HG03060 (cell line): ENCODE data around the gene HRH3.

ENCODE experiments used
- ATAC-seq: cut with Tn5 transposase; IDR thresholded peaks from one replicate; pipeline ENCODE4 v1.9.1; 2021; ENCODE audit warnings: low read depth, moderate number of reproducible peaks; ENCODE audit not compliant: unreplicated experiment

HRH3 gene

DNA sequence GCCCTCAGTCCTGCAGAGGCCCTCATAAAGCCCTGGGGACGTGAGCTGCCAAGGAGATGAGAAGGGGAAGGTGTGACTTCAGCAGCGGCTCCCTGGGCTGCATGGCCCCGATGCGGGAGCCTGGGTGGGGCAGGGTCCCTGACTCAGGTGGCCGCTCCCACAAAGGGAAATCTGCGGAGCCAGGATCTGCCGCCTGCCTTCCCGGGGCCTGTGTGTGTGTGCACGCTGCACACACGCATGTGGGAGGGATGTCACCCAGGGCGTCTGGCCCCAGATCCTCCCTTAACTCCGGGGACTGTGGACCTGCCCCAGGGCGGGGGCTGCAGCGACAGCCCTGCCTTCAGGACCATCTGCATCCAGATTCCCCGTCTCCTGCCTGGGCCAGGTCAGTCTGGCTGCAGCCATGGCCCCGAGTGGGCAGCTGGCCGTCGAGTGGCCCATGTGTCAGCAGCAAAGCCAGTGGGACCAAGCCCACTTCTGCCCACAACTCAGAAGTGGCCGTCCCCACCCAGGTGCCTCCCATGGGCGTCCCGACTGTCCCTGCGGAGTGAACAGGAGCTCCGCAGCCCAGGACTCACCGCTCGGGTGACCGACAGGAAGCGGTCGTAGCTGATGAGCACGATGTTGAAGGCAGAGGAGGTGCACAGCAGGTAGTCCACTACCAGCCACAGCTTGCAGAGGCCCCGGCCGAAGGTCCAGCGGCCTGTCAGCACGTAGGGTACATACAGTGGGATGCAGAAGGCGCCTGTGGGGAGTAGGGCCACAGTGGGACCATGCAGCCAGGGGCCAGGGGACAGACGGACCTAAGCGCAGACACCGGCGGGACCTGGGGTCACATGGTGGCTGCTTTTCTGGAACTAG lies 1.9 kb downstream of the HRH3 start:
- no peak for ATAC-seq

DNA sequence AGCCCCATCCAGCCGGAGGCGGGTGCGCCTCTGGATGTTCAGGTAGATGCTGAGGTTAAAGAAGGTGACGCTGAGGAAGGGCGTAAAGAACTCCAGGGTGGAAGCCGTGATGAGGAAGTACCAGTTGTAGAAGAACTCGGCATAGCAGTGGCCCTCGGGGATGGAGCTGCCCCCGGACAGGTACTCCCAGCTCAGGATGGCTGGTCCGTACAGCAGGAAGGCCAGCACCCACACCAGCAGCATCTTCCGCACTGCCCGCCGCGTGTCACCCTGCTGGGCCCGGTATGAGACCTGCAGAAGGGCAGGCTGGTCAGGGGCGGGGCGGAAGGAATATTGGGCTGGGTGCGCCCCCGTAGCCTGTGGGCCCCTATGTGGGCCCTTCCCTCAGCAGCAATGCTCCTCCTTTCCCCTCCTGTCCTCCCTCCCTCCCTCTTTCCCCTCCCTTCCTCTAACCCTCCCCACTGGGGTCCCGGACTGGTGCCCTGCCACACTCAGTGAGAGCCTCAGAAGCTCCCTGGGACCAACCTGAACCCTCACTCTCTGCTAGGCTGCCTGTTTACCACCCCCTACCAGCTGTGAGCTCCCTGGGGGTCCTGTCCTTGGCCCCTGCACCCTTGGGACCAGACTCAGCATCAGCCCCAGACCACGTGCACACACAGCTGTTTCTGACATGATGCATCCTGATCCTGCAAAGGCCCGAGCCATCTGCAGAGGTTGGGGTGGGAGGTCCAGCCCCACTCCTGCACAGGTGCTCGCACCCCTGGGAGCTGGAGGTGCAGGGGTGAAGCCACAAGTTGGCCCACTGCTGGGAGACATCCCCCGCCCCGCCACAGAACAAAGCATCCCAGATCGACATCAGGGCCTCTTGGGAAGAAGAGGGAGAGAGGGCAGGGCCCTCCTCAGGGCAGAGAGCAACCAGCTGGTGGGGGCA lies 3.2 kb downstream of the HRH3 start:
- no peak for ATAC-seq

DNA sequence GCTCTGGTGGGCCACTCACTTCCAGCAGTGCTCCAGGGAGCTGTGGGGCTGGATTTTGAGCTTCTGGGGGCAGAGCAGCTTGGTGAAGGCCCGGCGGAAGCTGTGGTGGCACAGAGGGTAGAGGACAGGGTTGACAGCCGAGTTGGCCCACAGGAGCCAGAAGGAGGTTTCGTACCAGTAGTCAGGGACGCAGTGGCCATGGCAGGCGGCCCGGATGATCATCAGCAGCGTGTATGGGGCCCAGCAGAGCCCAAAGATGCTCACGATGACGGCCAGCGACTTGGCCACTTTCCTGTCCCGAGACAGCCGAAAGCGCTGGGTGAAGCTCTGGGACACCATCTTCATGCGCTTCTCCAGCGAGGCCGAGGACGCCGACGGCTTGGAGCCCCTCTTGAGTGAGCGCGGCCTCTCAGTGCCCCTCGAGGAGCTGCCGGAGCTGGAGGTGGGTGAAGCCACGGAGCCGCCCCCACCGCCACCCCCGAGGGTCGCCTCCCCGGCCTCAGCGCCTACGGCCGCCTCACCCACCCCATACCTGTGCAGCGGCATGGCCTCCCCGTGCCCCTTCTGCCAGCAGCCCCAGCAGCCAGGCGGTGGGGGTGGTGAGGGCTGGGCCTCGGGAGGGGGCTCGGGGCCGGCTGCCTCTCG lies 4.0 kb downstream of the HRH3 start:
- no peak for ATAC-seq

DNA sequence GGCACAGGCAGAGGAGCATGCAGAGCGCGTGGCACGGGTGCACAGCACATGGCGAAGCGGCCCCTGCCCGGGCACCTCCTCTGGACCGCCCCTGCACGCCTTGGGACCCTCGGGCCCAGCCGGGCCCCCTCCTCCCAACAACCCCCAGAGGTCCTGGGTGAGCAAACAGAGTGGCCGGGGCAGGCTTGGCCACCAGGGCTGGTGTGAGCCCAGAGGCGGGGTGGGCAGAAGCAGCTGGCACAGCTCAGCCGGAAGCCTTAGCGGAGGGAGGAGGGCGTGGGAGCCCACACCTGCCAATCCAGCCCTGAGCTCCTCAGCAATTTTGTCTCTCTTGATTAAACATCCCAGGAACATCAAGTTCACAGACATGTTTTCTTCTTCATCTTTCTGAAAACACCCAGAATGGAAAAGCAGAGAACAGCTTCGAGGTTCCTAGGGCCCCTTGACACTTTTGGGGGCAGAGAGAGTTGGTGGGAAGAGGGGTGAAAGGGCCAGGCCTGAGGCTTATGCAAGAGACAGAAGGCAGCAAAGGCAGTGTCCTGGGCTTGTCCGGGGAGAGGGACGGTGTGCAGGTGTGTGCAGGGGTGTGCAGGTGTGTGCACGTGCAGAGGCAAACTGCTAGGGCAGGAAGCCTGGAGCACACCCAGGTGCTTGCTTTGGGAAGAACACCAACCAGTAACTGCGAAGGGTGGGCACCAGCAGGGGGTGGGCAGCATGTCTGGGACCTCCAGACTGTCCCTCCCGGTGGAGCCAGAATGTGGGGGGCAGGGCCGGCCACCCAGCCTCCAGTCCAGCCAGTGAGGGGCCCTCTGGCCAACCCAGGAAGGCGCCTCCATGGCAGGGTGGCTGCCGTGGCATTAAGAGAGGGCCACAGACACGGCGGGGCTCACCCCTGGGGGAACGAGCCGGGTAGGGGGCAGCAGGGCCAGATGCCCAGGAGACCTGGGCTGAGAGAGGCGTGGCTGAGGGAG lies 4.8 kb downstream of the HRH3 start:
- ATAC-seq: no peak

DNA sequence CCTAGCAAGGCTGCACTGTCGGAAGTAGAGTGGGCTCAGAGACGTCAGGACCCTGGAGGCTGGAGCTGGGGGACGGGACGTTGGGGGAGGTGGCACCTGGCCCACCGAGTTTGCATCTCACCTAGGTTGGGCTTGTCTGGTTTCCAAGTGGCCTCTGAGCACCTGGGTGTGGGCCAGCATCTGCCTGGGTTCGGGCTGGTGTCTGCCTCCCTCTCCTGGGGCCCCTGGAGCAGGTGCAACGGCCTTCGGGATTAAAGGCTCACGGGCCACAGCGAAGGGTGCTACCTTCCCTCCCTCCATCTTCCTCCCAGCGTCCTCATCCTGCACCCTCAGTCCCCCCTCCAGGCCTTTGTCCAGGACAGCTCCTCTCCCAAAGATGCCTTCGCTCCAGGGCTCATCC lies 6.0 kb downstream of the HRH3 start:
- ATAC-seq: no peak

DNA sequence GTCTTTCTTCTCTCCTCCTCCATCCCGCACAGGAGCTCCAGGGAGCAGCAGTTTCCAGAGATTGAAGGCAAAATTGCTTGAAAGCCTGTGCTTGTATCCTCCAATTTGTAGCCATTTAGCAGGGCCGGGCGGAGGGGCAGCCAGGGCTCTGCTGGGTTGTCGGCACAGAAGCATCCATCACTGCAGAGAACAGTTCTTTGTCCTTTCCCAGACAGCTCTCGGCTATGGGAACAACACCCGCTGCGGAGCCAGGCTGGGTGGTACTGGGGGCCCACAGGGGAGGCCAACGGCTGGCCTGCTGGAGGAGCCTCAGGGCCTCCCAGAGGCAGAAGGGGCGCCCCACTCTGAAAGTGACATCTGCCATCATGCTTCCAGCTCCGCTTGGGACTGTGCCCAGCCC lies 7.8 kb downstream of the HRH3 start:
- no peak for ATAC-seq

DNA sequence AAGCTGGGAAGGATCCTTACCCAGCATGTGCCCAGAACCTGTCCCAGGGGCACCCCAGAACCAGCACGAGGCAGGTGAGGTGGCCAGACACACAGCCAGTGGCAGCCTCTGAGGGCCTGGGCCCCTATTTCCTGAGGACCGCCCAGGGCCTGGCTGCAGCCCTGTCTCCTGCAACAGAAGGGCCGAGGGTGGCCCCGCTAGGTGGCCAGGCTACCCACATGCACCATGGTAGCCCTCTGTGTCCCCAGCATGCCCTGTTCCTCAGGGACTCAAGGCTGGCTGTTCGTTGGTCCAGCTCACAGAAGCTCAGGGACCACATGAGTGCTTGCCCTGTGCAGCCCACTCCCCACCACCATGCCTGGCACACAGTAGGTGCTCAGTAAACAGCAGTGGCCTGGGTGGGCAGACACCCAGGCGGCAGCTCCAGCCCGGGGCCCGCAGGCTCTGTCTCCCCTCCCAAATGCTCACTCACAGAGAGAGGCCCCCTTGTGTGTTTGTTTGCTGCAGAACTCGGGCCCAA lies 8.2 kb downstream of the HRH3 start:
- ATAC-seq: no peak

DNA sequence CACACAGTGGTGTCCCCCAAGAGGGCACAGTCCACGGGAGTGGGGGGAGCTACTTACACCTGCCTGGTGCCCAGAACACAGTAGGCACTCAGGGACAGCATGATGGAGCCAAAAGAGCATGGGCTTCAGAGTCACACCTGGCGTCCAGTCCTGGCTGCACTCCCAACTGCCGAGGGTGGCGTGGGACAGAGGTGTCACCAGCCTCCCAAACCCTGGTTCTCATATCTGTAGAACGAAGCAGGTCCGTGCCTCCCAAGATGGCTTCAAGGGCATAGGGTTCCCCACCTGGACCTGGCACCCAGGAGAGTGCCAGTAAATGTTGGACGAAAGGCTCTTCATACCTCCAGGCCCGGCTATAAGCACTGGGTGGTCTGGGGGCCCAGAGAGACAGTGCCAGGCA lies 8.9 kb downstream of the HRH3 start:
- ATAC-seq: no peak

DNA sequence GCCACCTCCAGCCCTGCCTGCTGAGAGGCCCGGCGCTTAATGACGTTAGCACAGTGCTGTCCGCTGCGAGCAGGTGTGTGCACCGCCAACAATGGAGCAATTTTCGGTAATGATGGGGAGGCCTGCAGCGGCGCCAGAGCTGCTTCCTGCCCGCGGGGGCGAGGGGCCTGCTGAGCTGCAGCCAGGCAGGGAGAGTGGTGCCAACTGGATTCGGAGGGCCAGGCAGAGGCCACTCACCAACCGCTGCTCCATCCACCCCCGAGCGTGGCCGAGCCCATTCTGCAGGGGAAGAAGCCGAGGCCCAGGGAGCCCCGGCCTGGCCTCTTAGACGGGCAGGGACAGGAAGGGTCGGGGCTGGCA lies 9.6 kb downstream of the HRH3 start:
- ATAC-seq: no peak

DNA sequence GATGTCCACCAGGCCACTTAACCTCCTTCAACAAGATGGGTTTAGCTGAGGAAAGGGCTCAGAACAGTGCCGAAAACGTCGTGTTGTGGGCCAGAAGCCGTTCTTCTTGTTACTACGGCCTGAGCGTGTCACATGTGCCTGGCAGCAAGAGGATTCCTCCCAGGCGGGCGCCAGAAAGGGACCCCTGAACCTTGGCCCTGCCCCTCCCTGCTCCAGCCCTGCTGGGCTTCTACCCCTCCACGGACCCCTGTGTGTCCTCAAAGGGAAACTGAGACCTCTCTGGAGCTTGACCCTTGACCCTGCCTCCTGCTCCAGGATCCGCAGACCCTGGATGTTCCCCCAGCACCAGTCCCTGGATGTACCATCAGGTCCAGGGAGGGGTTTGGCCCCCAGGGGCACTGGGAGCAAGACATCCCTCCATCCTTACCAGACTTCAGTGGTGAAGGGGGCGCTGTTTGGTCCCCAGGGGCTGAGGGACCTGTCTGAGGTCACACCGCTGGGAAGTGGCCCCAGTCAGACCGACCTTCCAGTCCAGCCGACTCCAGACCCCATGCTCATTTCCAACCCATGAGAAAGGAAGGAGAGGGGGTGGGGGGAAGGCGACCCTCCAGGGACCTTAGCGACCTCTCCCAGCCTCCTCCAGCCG lies 10.1 kb downstream of the HRH3 start:
- ATAC-seq: no peak

DNA sequence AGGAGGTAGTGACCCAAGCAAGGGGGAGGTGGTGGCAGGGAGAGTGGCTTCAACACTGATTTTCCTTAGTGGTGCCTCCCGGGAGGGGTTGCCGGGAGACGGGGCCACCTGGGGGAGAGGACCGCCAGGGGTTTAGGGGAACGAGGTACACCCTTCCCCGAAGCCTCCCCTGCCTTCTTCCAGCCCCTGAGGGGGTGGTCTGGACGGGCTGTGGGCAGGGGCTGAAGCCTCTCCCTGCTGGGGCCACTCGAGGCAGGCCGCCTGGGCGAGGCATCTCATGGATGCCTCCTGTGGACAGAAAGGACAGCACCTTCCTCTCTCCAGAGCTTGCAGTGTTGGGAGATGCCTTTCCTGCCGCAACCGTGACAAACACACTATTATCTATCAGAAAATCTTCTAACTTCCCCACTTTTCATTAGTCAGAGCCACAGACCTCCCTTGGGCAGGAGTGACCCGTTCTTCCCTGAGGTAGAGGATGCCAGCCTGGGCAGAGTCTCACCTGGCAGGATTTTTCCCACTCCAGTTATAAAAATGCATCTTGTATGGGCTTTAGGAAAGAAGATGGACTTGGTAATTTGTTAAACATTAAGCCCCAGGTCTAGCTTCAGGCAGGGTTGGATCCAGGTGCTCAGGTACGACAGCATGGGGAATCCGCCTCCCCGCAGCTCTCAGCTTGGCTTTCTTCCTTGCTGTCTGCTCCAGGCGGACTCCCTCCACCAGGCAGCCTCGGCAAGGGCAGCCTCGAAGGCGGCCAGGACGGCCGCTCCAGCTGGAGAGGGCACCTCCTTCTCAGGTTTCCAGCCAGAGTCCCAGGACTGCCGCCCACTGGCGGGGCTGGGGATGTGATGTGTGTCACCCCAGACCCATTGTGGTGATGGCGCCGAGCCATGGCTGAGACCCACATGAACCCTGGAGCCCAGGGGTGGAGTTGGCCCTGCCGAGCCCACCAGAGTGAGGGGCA lies 11.0 kb downstream of the HRH3 start:
- no peak for ATAC-seq

DNA sequence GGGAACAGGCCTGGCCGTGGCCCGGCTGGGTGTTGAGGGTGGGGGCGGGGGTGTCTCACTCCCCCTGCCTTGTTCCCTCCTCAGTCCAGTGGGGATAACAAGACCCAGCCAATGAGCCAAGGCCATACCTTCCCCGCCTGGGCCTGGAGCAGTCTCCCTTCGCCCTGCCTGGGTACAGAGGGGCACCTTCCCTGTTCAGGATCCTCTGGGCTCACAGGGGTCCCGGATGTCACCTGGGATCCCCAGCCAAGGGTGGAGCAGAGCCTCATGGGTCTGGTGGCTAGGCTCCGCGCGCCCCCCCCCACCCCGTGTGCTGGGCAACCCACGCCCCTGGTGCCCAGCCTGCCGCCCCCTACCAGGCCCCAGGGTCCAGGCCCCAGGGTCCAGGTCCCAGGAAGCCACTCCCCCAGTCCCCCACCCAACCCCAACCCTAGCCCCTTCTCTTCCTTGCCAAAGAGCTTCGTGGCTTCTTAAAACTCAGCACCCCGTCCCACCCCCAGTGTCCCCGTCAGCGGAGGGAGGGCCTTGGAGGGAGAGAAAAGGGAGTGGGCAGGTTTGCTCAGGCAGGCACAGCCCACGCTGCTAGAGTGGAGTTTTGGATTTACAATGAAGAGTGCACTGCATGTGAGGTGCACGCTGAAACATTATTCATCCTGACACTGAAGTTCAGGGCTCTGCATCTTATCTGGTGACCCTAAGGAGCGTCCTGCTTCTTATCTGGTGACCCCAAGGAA lies 11.8 kb downstream of the HRH3 start:
- ATAC-seq: no peak

DNA sequence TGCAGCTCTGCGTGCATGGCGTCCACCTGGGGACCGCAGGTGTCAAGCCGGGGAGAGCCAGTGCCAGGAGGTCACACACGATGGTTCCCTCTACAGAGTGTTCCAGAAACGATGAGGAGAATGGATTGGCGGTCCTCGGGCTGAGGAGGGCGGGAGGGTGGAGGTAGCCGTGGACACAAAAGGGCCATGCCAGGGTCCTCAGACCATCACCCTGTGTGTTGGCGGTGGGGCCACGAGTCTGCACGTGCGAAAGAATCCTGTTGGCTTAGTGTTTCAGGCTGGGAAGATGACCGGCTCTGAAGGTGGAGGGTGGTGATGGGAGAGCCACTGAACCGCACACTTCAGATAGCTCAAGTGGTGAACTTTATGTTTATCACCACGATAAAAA lies 13.7 kb downstream of the HRH3 start:
- no peak for ATAC-seq

DNA sequence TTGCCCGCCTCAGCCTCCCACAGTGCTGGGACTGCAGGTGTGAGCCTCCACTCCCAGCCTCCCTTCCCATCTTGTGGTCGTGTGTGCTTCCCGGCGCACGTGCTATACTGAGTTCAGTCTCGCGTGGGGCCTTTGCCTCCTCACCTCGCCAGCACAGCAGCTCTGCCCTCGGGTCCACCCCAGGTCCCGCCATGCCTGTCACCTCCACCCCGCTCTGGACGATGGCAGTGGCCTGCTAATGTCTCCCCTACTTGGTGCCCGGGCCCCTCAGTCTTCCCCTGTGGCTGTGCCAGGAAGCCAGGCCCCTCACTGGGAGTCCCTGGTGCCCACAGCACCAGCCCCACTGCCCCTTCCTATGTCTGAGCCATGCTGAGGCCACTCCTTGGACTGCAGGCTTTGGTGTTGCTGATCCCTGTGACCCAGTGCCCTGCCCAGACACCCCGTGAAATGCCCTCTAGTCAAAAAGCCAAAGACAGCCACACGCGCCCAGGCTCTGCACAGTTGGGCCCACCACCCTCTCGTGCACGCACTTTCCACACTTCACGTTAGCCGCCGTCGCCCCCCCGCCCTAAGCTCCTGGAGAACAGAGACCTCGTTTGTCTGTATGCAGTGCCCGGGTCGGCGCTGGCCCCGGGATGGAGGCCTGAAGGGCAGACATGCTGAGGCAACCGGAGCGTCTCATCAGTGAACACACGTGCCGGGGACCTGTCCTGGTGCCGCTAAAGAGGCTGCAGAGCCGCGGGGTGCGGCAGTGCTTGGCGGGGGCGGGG lies 14.3 kb downstream of the HRH3 start:
- ATAC-seq: no peak

DNA sequence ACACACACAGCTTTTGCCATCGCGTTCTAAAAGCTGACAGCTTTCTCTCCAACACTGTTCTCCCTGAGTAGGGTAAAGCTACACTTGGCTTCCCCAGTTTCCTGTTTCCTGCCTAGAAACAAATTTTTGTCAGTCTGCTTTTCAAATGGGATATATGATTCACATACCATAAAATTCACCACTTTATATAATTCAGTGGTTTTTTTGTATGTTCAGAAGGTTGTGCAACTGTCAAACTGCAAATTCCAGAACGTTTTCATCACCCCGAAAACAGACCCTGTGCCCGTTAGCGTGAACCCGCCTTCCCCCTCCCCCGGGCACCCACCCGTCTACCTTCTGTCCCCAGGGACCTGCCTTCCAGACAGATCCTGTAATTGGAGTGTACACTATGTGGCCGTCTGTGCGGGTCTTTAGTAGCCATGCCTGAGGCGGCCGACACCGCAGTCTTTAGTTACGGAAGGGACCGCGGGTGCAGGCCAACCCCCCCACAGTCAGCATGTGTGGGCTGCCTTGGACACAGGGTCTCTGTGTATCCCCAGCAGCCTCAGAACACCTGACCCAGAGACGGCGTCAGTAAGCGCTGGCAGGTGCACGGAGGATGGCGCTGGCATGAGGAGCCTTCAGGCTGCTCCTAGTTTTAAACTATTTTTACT lies 16.6 kb downstream of the HRH3 start:
- ATAC-seq: no peak

DNA sequence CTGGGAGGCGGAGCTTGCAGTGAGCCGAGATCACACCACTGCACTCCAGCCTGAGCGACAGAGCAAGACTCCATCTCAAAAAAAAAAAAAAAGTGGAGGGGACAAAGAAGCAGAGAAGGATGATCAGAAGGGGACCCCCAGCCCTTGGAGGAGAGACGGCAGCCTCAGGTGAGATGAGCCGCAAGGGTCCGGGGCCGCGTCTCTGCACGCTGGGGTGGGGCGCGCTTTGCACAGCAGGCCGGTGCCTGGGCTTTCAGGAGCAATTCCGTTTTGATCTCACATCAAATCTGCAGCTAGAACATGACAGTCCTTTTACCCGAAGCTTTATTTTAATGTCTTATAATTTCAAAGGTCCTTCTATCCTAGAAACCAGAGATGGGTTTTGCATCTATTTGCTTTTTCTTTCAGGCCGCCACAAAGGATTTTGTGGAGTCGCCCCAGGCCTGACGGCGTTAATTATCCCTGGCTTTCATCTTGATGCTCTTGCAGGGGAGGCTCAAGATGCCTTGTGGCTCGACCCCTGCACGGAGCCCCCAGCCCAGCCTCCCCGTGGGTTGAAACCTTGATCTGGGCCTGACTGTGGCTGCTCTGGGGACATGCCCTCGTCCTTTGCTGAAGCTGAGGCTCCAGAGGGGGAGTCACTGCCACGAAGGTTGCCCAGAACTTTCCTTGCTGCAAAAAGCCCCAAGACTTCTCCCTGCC lies 17.3 kb downstream of the HRH3 start:
- ATAC-seq: no peak
